Spinal cord (tissue), 10 donors: Measurements from ENCODE around the gene GLB1L. TPM values are rescaled to one million over a fixed set of nuclear protein-coding genes. Genes with fewer than 3 reads are reported as not detected.
A peak's percentile ranks its signal among the peaks of the same experiment; 100 is the strongest.
"Not testable (repeated sequence)": the region's sequence is repeated elsewhere in the genome, so short reads cannot be mapped to it uniquely, and the experiment has no call there.

Experiments
- DNase-seq, 6 donors: peaks; one replicate each; pipeline versions ENCODE4 v3.0.0 to v3.0.0-alpha.2; 2013 to 2015; ENCODE audit warnings: low spot score in 6 of 6, low read depth in 4 of 6
- H3K27ac ChIP-seq: one replicate; pipeline ENCODE4 v1.5.1; 2013; ENCODE audit warnings: low read depth, low read length, control low read depth
- H3K27me3 ChIP-seq: one replicate; pipeline ENCODE4 v1.6.1; 2013; ENCODE audit warnings: low read length; ENCODE audit not compliant: control insufficient read depth, insufficient read depth
- H3K36me3 ChIP-seq: one replicate; pipeline ENCODE4 v1.6.1; 2013; ENCODE audit warnings: low read length; ENCODE audit not compliant: control insufficient read depth, insufficient read depth
- H3K4me1 ChIP-seq: one replicate; pipeline ENCODE4 v1.6.1; 2013; ENCODE audit warnings: low read length; ENCODE audit not compliant: control insufficient read depth, insufficient read depth
- H3K4me3 ChIP-seq: one replicate; pipeline ENCODE4 v1.5.1; 2013; ENCODE audit warnings: low read depth, low read length, control low read depth
- H3K9me3 ChIP-seq: one replicate; pipeline ENCODE4 v1.6.1; 2013; ENCODE audit warnings: low read length; ENCODE audit not compliant: control insufficient read depth, insufficient read depth
- WGBS: methylation state at CpG from one replicate; pipeline ENCODE4 v1.1.5; 2013; ENCODE audit warnings: missing lambda C conversion rate; ENCODE audit not compliant: insufficient coverage; 5-methylcytosine and 5-hydroxymethylcytosine counted together
- polyA plus RNA-seq, 2 donors: library from polyadenylated mRNA; unstranded; fragments of 120-200 nt; gene quantifications; one replicate each; pipeline ENCODE4 v1.2.1, GENCODE V29; 2013; ENCODE audit not compliant: insufficient read length in 2 of 2
- small RNA-seq: library from RNA; depleted of rRNA; stranded (forward); fragments of <200 nt; gene quantifications from one replicate; pipeline ENCODE3, GENCODE V24; 2014; ENCODE audit warnings: low replicate concordance
- total RNA-seq, 2 donors: library from RNA; depleted of rRNA in 1 of 2; stranded (reverse); fragments of 120-200 nt in 1 of 2; fragments of >200 nt in 1 of 2; gene quantifications; one replicate each; pipeline versions ENCODE4 v1.2.3 to v1.2.4, GENCODE V29; 2013 to 2014
- donor health status: healthy.

The GLB1L gene
- total and polyA plus RNA-seq, 4 donors, result 9.4 to 22.1 (median 11.7) TPM

DNA sequence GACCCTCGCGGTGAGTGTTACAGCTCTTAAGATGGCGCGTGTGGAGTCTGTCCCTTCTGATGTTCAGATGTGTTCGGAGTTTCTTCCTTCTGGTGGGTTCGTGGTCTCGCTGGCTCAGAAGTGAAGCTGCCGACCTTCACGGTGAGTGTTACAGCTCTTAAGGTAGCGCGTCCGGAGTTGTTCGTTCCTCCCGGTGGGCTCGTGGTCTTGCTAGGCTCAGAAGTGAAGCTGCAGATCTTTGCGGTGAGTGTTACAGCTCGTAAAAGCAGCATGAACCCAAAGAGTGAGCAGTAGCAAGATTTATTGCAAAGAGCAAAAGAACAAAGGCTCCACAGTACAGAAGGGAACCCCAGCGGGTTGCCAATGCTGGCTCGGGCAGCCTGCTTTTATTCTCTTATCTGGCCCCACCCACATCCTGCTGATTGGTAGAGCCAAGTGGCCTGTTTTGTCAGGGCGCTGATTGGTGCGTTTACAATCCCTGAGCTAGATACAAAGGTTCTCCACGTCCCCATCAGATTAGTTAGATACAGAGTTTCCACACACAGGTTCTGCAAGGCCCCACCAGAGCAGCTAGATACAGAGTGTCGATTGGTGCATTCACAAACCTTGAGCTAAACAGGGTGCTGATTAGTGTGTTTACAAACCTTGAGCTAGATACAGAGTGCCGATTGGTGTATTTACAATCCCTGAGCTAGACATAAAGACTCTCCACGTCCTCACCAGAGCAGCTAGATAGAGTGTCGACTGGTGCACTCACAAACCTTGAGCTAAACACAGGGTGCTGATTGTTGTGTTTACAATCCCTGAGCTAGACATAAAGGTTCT, 44.5 kb downstream of the GLB1L start:
- WGBS, result 32% methylated on average over 19 of the region's 26 CpGs
- H3K36me3 ChIP-seq, H3K27ac ChIP-seq, H3K4me3 ChIP-seq, H3K27me3 ChIP-seq, H3K9me3 ChIP-seq, H3K4me1 ChIP-seq: not testable (repeated sequence)
- DNase-seq, result peak in 2 of 6 donors; percentile 18 to 50

DNA sequence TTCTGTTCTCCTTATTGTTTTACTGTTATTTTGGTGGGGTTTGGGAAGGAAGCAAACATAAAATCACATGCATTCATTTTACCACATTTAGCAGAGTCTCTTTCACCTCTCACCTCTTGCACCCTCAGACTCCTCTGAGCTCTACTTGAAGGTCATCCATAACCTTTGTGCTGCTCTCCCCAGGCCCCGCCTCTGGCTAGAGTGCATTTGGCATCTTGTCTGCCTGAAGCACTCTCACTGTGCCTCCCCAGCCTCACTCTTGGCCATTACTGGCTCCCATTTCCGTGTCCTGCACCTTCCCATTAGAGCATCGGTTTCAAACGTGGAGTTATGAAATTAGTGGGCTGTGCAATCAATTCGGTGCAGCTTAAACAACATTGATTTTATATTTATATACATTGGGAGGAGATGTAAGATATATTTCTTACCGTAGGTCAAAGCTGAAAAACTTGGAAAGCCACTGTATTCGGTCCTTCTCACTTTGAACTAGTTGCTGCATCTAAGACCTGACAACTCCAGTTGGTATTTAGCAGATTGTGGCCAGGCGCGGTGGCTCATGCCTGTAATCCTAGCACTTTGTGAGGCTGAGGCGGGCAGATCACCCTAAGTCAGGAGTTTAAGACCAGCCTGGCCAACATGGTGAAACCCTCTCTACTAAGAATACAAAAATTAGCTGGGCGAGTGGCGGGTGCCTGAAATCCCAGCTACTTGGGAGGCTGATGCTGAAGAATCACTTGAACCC, 45.6 kb downstream of the GLB1L start:
- 85% methylated on average over 5 of the region's 12 CpGs for WGBS
- DNase-seq, result no peak
- H3K4me1 ChIP-seq, result peaks cover 3% of the 10 kb centered on the region
- no peak overlapping the region for H3K27ac ChIP-seq
- no peaks in the 10 kb centered on the region for H3K9me3 ChIP-seq
- no peaks in the 10 kb centered on the region for H3K36me3 ChIP-seq
- no peak overlapping the region for H3K4me3 ChIP-seq
- H3K27me3 ChIP-seq, result no peaks in the 10 kb centered on the region

DNA sequence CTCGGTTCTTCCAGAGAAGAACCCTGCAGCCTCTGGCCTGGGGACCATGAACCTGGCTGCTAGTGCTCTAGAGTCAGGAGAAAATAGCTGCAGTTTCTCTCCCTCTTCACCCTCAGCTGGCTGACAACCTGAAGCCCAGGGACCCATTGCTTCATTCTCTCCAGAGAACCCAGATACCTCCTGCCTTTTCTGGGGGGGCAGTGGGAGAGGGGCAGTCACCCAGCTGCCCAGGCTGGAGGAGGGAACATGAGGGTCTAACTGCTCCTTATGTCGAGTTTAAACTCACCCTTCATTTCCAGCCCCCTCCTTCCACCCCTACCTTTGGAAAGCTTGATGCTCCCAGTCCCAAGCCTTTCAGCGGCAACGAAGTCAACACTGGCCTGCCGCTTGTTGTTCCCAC, 46.3 kb downstream of the GLB1L start:
- Histone ChIP-seq H3K4me1 (peaks cover 3% of the 10 kb centered on the region), H3K27me3 (no peaks in the 10 kb centered on the region), H3K27ac (no peak overlapping the region), H3K9me3 (no peaks in the 10 kb centered on the region), H3K36me3 (no peaks in the 10 kb centered on the region), H3K4me3 (no peak overlapping the region)
- WGBS, result 82% methylated on average over 3 of the region's 5 CpGs
- DNase-seq, result no peak

DNA sequence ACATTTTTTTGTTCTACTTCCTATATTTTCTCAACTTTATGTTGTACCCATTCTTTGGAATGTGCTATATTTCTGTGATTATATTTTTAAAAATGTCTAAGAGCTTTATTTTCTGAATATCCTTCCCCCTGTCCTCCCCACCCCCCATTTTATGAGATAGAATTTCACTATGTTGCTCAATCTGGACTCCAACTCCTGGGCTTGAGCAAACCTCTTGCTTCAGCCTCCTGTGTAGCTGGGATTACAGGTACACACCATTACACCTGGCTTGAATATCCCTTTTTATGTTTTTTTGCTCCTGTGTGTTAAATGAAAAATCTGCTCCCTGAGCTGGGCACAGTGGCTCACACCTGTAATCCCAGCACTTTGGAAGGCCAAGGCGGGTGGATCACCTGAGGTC, 47.9 kb downstream of the GLB1L start:
- Histone ChIP-seq H3K27ac (no peak overlapping the region), H3K27me3 (no peaks in the 10 kb centered on the region)
- no CpG with 5 or more reads among the region's 1 CpG for WGBS

DNA sequence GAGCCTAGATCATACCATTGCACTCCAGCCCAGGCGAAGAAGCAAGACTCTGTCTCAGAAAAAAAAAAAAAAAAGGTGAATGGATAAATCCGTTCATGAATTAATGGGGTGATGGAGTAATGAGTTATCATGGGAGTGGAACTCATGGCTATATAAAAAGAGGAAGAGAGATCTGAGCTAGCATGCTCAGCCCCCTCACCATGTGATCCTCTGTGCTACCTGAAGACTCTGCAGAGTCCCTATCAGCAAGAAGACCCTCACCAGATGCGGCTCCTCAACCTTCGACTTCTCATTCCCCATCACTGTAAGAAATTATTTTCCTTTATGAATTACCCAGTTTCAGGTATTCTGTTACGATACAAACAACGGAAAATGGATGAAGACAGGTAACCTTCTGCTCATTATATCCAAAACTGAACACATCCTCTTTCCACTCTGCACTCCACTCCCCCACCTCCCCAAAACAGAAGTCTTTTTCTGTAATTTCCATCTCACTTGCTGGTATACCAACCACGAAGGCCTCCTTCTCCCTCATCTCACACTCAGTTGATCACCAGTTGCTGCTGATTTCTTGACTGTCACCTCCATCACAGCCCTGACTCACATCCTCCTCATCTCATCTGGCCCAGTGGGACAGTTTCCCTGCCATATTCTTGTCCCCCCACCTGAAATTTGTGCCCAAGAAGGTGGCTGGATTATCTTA, 58.3 kb downstream of the GLB1L start:
- WGBS, result 89% methylated on average over 5 of the region's 7 CpGs
- Histone ChIP-seq H3K4me3 (no peak overlapping the region), H3K27ac (no peak overlapping the region), H3K36me3 (peaks cover 24% of the 10 kb centered on the region), H3K9me3 (no peaks in the 10 kb centered on the region), H3K4me1 (peaks cover 7% of the 10 kb centered on the region), H3K27me3 (no peaks in the 10 kb centered on the region)
- DNase-seq, result no peak

More for the DNA sequence above, 47.9 kb downstream of the GLB1L start:
- H3K36me3 ChIP-seq, result no peaks in the 10 kb centered on the region
- H3K4me3 ChIP-seq, result no peak overlapping the region
- peaks cover 3% of the 10 kb centered on the region for H3K4me1 ChIP-seq
- no peak for DNase-seq
- H3K9me3 ChIP-seq, result no peaks in the 10 kb centered on the region

Small RNA genes within 50 kb of the gene (small RNA-seq; reads per million reads assigned to genes)
- gene MIR153-1, result 0.81 reads per million, percentile 74 among the genes with 10 or more reads in this experiment

Other genes with a start within 250 kb of the GLB1L start
- gene CFAP65, start 203.9 kb downstream of the GLB1L start, total RNA-seq, result 1 to 10 TPM in 1 of 2 donors, under 1 TPM in 1; 0.79 to 4.8 TPM
- 1 to 10 TPM; 5.3 to 9.0 TPM for gene CFAP65, start 203.9 kb downstream of the GLB1L start, polyA plus RNA-seq
- gene IHH, start 184.5 kb downstream of the GLB1L start, total RNA-seq, result under 1 TPM; 0.28 to 0.30 TPM
- gene IHH, start 184.5 kb downstream of the GLB1L start, polyA plus RNA-seq, result under 1 TPM; 0.39 to 0.59 TPM
- gene NHEJ1, start 84.6 kb downstream of the GLB1L start, total RNA-seq, result 10 to 100 TPM; 11.4 to 12.7 TPM
- gene NHEJ1, start 84.6 kb downstream of the GLB1L start, polyA plus RNA-seq, result 10 to 100 TPM in 1 of 2 donors, 1 to 10 TPM in 1; 9.8 to 10.9 TPM
- 1 to 10 TPM in 1 of 2 donors, under 1 TPM in 1; 0.69 to 1.7 TPM for gene SLC23A3, start 75.4 kb downstream of the GLB1L start, total RNA-seq
- 1 to 10 TPM in 1 of 2 donors, under 1 TPM in 1; 0.17 to 2.4 TPM for gene SLC23A3, start 75.4 kb downstream of the GLB1L start, polyA plus RNA-seq
- 10 to 100 TPM; 27.5 to 37.8 TPM for gene CNPPD1, start 68.5 kb downstream of the GLB1L start, total RNA-seq
- gene CNPPD1, start 68.5 kb downstream of the GLB1L start, polyA plus RNA-seq, result 10 to 100 TPM; 53.7 to 57.5 TPM
- gene RETREG2, start 67.2 kb downstream of the GLB1L start, total RNA-seq, result 10 to 100 TPM; 64.6 to 78.6 TPM
- 100 to 1,000 TPM; 170 to 188 TPM for gene RETREG2, start 67.2 kb downstream of the GLB1L start, polyA plus RNA-seq
- 10 to 100 TPM; 14.5 to 40.5 TPM for gene ZFAND2B, start 38.7 kb downstream of the GLB1L start, total RNA-seq
- gene ZFAND2B, start 38.7 kb downstream of the GLB1L start, polyA plus RNA-seq, result 10 to 100 TPM; 37.2 to 46.4 TPM
- 10 to 100 TPM; 39.7 to 47.2 TPM for gene ABCB6, start 26.5 kb downstream of the GLB1L start, total RNA-seq
- 10 to 100 TPM; 60.6 to 78.8 TPM for gene ABCB6, start 26.5 kb downstream of the GLB1L start, polyA plus RNA-seq
- gene ATG9A, start 15.8 kb downstream of the GLB1L start, total RNA-seq, result 10 to 100 TPM; 26.2 to 45.9 TPM
- gene ATG9A, start 15.8 kb downstream of the GLB1L start, polyA plus RNA-seq, result 10 to 100 TPM; 56.0 to 59.8 TPM
- gene ANKZF1, start 15.6 kb downstream of the GLB1L start, total RNA-seq, result 10 to 100 TPM; 29.2 to 53.6 TPM
- gene ANKZF1, start 15.6 kb downstream of the GLB1L start, polyA plus RNA-seq, result 10 to 100 TPM; 44.0 to 74.2 TPM
- 10 to 100 TPM; 16.4 to 25.0 TPM for gene STK16, start within 50 bp of the GLB1L start, total RNA-seq
- gene STK16, start within 50 bp of the GLB1L start, polyA plus RNA-seq, result 10 to 100 TPM; 36.3 to 38.7 TPM
- 1 to 10 TPM in 1 of 2 donors, not detected in 1; 1.5 TPM for gene TUBA4B, start 7.8 kb upstream of the GLB1L start, total RNA-seq
- under 1 TPM; 0.38 to 0.39 TPM for gene TUBA4B, start 7.8 kb upstream of the GLB1L start, polyA plus RNA-seq
- gene TUBA4A, start 8.5 kb upstream of the GLB1L start, total RNA-seq, result 10 to 100 TPM; 14.3 to 43.9 TPM
- 10 to 100 TPM; 73.6 to 84.9 TPM for gene TUBA4A, start 8.5 kb upstream of the GLB1L start, polyA plus RNA-seq
- gene DNAJB2, start 33.9 kb upstream of the GLB1L start, total RNA-seq, result 100 to 1,000 TPM in 1 of 2 donors, 10 to 100 TPM in 1; 81.5 to 101 TPM
- 100 to 1,000 TPM; 163 to 186 TPM for gene DNAJB2, start 33.9 kb upstream of the GLB1L start, polyA plus RNA-seq
- 10 to 100 TPM; 12.6 to 67.3 TPM for gene PTPRN, start 64.0 kb upstream of the GLB1L start, total RNA-seq
- gene PTPRN, start 64.0 kb upstream of the GLB1L start, polyA plus RNA-seq, result 10 to 100 TPM; 72.2 to 88.1 TPM
- 1 to 10 TPM; 1.1 to 2.8 TPM for gene RESP18, start 87.3 kb upstream of the GLB1L start, total RNA-seq
- gene RESP18, start 87.3 kb upstream of the GLB1L start, polyA plus RNA-seq, result 1 to 10 TPM; 6.6 to 7.0 TPM
- gene DNPEP, start 142.5 kb upstream of the GLB1L start, total RNA-seq, result 10 to 100 TPM; 25.6 to 40.8 TPM
- 10 to 100 TPM; 40.2 to 57.2 TPM for gene DNPEP, start 142.5 kb upstream of the GLB1L start, polyA plus RNA-seq
- gene DES, start 172.9 kb upstream of the GLB1L start, total RNA-seq, result 1 to 10 TPM; 4.8 to 5.5 TPM
- gene DES, start 172.9 kb upstream of the GLB1L start, polyA plus RNA-seq, result 1 to 10 TPM; 3.5 to 8.8 TPM
- 10 to 100 TPM; 12.2 to 20.8 TPM for gene SPEG, start 189.4 kb upstream of the GLB1L start, total RNA-seq
- 10 to 100 TPM; 71.1 to 84.2 TPM for gene SPEG, start 189.4 kb upstream of the GLB1L start, polyA plus RNA-seq